GM23338 (cell line): ENCODE measurements around the gene NR4A1. TPM values are rescaled to one million over a fixed set of nuclear protein-coding genes. Genes with fewer than 3 reads are reported as not detected.

Experiments used
- ATAC-seq: fragments of 200-7000 bp; cut with Tn5 transposase; 3 replicates; pipeline ENCODE4 v1.9.1; 2020
- DNase-seq: peaks from one replicate; pipeline ENCODE4 v3.0.0-alpha.2; 2015; ENCODE audit warnings: low spot score
- H2AFZ ChIP-seq: fragments of 200-600 bp; sonication (generic); 2 replicates; pipeline ENCODE4 v1.8.0; 2016; ENCODE audit warnings: antibody characterized with exemption, mild to moderate bottlenecking, moderate library complexity
- H3F3A ChIP-seq: fragments of 200-600 bp; sonication (generic); replicated peaks from 2 replicates; pipeline ENCODE4 v1.8.0; 2017; ENCODE audit warnings: antibody characterized with exemption, mixed run types, low read depth
- H3K27ac ChIP-seq: fragments of 200-600 bp; sonication (generic); 2 replicates; pipeline ENCODE4 v1.6.1; 2016; ENCODE audit warnings: low read depth
- H3K27me3 ChIP-seq: fragments of 200-600 bp; sonication (generic); 2 replicates; pipeline ENCODE4 v1.8.0; 2016; ENCODE audit warnings: mild to moderate bottlenecking, mixed run types, moderate library complexity; ENCODE audit not compliant: insufficient read depth
- H3K36me3 ChIP-seq: fragments of 200-600 bp; sonication (generic); 2 replicates; pipeline ENCODE4 v1.8.0; 2016; ENCODE audit warnings: mild to moderate bottlenecking; ENCODE audit not compliant: insufficient read depth
- H3K4me1 ChIP-seq: fragments of 200-600 bp; sonication (generic); 2 replicates; pipeline ENCODE4 v1.8.0; 2016; ENCODE audit warnings: mild to moderate bottlenecking, moderate library complexity; ENCODE audit not compliant: insufficient read depth
- H3K4me2 ChIP-seq: fragments of 200-600 bp; sonication (generic); 2 replicates; pipeline ENCODE4 v1.7.1; 2017; ENCODE audit warnings: mixed run types
- H3K4me3 ChIP-seq: fragments of 200-600 bp; sonication (generic); 2 replicates; pipeline ENCODE4 v1.6.1; 2016; ENCODE audit warnings: mixed run types
- H3K79me2 ChIP-seq: fragments of 200-600 bp; sonication (generic); replicated peaks from 2 replicates; pipeline ENCODE4 v1.8.0; 2017; ENCODE audit warnings: mild to moderate bottlenecking; ENCODE audit not compliant: insufficient read depth
- H3K9me2 ChIP-seq: fragments of 200-600 bp; sonication (generic); 2 replicates; pipeline ENCODE4 v1.8.0; 2017; ENCODE audit not compliant: insufficient read depth
- H4K20me1 ChIP-seq: fragments of 200-600 bp; sonication (generic); replicated peaks from 2 replicates; pipeline ENCODE4 v1.8.0; 2017; ENCODE audit warnings: mild to moderate bottlenecking; ENCODE audit not compliant: insufficient read depth
- H3K27ac Mint-ChIP-seq: 2 replicates; pipeline ENCODE4 v1.8.0; 2020; ENCODE audit warnings: inconsistent platforms, mild to moderate bottlenecking, moderate library complexity, mixed read lengths
- H3K27me3 Mint-ChIP-seq: 3 replicates; pipeline ENCODE4 v1.8.0; 2022; ENCODE audit warnings: low read depth, mild to moderate bottlenecking, moderate library complexity, mixed read lengths, inconsistent platforms; ENCODE audit not compliant: insufficient read depth, poor library complexity
- H3K36me3 Mint-ChIP-seq: 3 replicates; pipeline ENCODE4 v1.8.0; 2021; ENCODE audit warnings: low read depth, mild to moderate bottlenecking, inconsistent platforms, moderate library complexity, mixed read lengths
- H3K4me1 Mint-ChIP-seq: 3 replicates; pipeline ENCODE4 v1.8.0; 2020; ENCODE audit warnings: mild to moderate bottlenecking, inconsistent platforms, mixed read lengths
- H3K4me3 Mint-ChIP-seq: 3 replicates; pipeline ENCODE4 v1.8.0; 2021; ENCODE audit warnings: moderate library complexity, mild to moderate bottlenecking, inconsistent platforms, mixed read lengths
- H3K9me3 Mint-ChIP-seq: 3 replicates; pipeline ENCODE4 v1.8.0; 2020; ENCODE audit warnings: moderate library complexity, mild to moderate bottlenecking, inconsistent platforms, mixed read lengths
- CREB1 ChIP-seq: fragments of 250-450 bp; sonication (Bioruptor Pico); IDR thresholded peaks from 2 replicates; pipeline ENCODE4 v1.5.0; 2020; ENCODE audit warnings: low read depth, mild to moderate bottlenecking, moderate library complexity
- EZH2 ChIP-seq: fragments of 200-600 bp; sonication (generic); IDR thresholded peaks from one replicate; pipeline ENCODE4 v1.8.0; 2017; ENCODE audit warnings: antibody characterized with exemption, mild to moderate bottlenecking, low read depth; ENCODE audit not compliant: unreplicated experiment
- EZH2phosphoT487 ChIP-seq: fragments of 200-600 bp; sonication (generic); IDR thresholded peaks from one replicate; pipeline ENCODE4 v1.8.1; 2018; ENCODE audit warnings: antibody characterized with exemption; ENCODE audit not compliant: unreplicated experiment
- JUNB ChIP-seq: IDR thresholded peaks from one replicate; pipeline ENCODE4 v1.6.1; 2016; ENCODE audit warnings: antibody characterized with exemption; ENCODE audit not compliant: unreplicated experiment
- NANOG ChIP-seq: IDR thresholded peaks from 2 replicates; pipeline ENCODE4 v1.6.1; 2016; ENCODE audit warnings: antibody characterized with exemption, borderline replicate concordance
- POLR2AphosphoS5 ChIP-seq: IDR thresholded peaks from 2 replicates; pipeline ENCODE4 v1.6.1; 2016; ENCODE audit warnings: antibody characterized with exemption, low read depth
- STAT1 ChIP-seq: IDR thresholded peaks from one replicate; pipeline ENCODE4 v1.6.1; 2016; ENCODE audit warnings: antibody characterized with exemption; ENCODE audit not compliant: unreplicated experiment
- ZNF114 ChIP-seq: fragments of 250-450 bp; sonication (Bioruptor Pico); IDR thresholded peaks from 2 replicates; pipeline ENCODE4 v1.5.0; 2020; ENCODE audit warnings: mild to moderate bottlenecking, moderate library complexity
- polyA plus RNA-seq: library from polyadenylated mRNA; unstranded; fragments of >200 nt; fragmentation: Nextera tagmentation; extraction: Ambion mirVana; gene quantifications from 2 replicates; pipeline ENCODE4 v1.2.1, GENCODE V29; 2016
- total RNA-seq: library from RNA; depleted of rRNA; stranded (reverse); fragments of >200 nt; shearing (Covaris generic); gene quantifications from 2 replicates; pipeline ENCODE4 v1.2.3, GENCODE V29; 2014
- TF ChIP-seq, protein P1 (sequence below): IDR thresholded peaks from 2 replicates; pipeline ENCODE4 v1.6.1; 2016; ENCODE audit warnings: antibody characterized with exemption
- TF ChIP-seq, protein P2 (sequence below): fragments of 250-450 bp; sonication (Bioruptor Pico); IDR thresholded peaks from 2 replicates; pipeline ENCODE4 v1.5.0; 2020; ENCODE audit warnings: mild to moderate bottlenecking, moderate library complexity

NR4A1 gene
- total and polyA plus RNA-seq, 2 experiments from 2014 or later: 7.5 to 19.1 TPM

DNA sequence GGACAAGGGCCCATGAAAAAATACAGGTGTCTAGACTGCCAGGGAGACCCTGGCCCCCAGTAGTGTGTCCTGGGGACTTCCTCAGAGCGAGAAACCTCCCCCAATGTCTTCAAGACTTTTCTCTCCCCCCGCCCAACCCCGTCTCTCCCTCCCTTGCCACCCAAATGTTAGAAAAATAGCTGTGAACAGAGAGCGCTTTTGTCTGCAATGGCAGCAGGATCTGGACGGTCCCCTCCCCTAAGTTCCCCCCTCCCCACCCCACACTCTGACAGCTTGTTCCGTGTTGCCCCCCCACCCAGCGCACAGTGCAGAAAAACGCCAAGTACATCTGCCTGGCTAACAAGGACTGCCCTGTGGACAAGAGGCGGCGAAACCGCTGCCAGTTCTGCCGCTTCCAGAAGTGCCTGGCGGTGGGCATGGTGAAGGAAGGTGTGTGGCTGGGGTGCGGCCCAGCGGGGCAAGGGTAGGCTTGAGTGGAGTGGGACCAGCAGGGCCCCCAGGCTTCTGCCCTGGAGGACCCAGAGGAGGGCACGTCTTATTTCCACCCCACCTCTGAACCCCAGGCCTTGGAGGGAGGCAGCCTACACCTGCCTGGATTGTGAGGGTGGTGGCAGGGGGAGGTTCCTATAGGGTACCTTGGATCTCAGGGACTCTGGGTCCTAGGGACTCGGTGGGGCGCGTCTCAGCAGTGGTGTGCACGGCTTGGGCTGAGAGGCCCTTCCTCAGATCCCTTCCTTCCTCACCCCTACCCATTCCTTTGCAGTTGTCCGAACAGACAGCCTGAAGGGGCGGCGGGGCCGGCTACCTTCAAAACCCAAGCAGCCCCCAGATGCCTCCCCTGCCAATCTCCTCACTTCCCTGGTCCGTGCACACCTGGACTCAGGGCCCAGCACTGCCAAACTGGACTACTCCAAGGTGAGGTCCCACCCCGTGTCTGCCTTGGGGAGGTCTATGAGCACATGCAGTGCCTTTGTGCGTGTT is 4.8 kb downstream of the NR4A1 start:
- no peaks in the 10 kb centered on the region for H3K79me2 ChIP-seq
- no peaks in the 10 kb centered on the region for H3K9me3 Mint-ChIP-seq
- H3K27me3 Mint-ChIP-seq: peaks cover 18% of the 10 kb centered on the region
- no peaks in the 10 kb centered on the region for H3K36me3 ChIP-seq
- H3K4me3 ChIP-seq: no peak overlapping the region
- H3K4me3 Mint-ChIP-seq: no peak overlapping the region
- no peak for ATAC-seq
- peaks cover 17% of the 10 kb centered on the region for H4K20me1 ChIP-seq
- no peak overlapping the region for H3K27ac ChIP-seq
- H3K4me1 ChIP-seq: peaks cover 9% of the 10 kb centered on the region
- H3F3A ChIP-seq: no peaks in the 10 kb centered on the region
- peaks cover 17% of the 10 kb centered on the region for H3K27me3 ChIP-seq
- H3K4me1 Mint-ChIP-seq: peaks cover 12% of the 10 kb centered on the region
- peaks cover 10% of the 10 kb centered on the region; the same call in 2 of the 3 replicates for H3K36me3 Mint-ChIP-seq
- DNase-seq: no peak
- H2AFZ ChIP-seq: no peak overlapping the region
- TF ChIP-seq EZH2 (no peak), NANOG (no peak), ZNF114 (no peak), CREB1 (CRISPR knock-in tag) (no peak), JUNB (no peak), POLR2AphosphoS5 (no peak), EZH2phosphoT487 (no peak), STAT1 (no peak)
- TF ChIP-seq, protein P1, sequence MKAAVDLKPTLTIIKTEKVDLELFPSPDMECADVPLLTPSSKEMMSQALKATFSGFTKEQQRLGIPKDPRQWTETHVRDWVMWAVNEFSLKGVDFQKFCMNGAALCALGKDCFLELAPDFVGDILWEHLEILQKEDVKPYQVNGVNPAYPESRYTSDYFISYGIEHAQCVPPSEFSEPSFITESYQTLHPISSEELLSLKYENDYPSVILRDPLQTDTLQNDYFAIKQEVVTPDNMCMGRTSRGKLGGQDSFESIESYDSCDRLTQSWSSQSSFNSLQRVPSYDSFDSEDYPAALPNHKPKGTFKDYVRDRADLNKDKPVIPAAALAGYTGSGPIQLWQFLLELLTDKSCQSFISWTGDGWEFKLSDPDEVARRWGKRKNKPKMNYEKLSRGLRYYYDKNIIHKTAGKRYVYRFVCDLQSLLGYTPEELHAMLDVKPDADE: no peak
- TF ChIP-seq, protein P2, sequence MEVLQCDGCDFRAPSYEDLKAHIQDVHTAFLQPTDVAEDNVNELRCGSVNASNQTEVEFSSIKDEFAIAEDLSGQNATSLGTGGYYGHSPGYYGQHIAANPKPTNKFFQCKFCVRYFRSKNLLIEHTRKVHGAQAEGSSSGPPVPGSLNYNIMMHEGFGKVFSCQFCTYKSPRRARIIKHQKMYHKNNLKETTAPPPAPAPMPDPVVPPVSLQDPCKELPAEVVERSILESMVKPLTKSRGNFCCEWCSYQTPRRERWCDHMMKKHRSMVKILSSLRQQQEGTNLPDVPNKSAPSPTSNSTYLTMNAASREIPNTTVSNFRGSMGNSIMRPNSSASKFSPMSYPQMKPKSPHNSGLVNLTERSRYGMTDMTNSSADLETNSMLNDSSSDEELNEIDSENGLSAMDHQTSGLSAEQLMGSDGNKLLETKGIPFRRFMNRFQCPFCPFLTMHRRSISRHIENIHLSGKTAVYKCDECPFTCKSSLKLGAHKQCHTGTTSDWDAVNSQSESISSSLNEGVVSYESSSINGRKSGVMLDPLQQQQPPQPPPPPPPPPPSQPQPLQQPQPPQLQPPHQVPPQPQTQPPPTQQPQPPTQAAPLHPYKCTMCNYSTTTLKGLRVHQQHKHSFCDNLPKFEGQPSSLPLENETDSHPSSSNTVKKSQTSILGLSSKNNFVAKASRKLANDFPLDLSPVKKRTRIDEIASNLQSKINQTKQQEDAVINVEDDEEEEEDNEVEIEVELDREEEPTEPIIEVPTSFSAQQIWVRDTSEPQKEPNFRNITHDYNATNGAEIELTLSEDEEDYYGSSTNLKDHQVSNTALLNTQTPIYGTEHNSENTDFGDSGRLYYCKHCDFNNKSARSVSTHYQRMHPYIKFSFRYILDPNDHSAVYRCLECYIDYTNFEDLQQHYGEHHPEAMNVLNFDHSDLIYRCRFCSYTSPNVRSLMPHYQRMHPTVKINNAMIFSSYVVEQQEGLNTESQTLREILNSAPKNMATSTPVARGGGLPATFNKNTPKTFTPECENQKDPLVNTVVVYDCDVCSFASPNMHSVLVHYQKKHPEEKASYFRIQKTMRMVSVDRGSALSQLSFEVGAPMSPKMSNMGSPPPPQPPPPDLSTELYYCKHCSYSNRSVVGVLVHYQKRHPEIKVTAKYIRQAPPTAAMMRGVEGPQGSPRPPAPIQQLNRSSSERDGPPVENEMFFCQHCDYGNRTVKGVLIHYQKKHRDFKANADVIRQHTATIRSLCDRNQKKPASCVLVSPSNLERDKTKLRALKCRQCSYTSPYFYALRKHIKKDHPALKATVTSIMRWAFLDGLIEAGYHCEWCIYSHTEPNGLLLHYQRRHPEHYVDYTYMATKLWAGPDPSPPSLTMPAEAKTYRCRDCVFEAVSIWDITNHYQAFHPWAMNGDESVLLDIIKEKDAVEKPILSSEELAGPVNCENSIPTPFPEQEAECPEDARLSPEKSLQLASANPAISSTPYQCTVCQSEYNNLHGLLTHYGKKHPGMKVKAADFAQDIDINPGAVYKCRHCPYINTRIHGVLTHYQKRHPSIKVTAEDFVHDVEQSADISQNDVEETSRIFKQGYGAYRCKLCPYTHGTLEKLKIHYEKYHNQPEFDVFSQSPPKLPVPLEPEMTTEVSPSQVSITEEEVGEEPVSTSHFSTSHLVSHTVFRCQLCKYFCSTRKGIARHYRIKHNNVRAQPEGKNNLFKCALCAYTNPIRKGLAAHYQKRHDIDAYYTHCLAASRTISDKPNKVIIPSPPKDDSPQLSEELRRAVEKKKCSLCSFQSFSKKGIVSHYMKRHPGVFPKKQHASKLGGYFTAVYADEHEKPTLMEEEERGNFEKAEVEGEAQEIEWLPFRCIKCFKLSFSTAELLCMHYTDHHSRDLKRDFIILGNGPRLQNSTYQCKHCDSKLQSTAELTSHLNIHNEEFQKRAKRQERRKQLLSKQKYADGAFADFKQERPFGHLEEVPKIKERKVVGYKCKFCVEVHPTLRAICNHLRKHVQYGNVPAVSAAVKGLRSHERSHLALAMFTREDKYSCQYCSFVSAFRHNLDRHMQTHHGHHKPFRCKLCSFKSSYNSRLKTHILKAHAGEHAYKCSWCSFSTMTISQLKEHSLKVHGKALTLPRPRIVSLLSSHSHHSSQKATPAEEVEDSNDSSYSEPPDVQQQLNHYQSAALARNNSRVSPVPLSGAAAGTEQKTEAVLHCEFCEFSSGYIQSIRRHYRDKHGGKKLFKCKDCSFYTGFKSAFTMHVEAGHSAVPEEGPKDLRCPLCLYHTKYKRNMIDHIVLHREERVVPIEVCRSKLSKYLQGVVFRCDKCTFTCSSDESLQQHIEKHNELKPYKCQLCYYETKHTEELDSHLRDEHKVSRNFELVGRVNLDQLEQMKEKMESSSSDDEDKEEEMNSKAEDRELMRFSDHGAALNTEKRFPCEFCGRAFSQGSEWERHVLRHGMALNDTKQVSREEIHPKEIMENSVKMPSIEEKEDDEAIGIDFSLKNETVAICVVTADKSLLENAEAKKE: no peak
- H3K4me2 ChIP-seq: no peak overlapping the region
- no peak overlapping the region for H3K27ac Mint-ChIP-seq
- H3K9me2 ChIP-seq: no peaks in the 10 kb centered on the region
